DMS53 (cell line): ENCODE results near the gene KCNQ1OT1.
A peak's percentile ranks its signal among the peaks of the same experiment; 100 is the strongest.

Source experiments
- DNase-seq: peaks from one replicate; lab custom pipeline; 2025; lab: John Stamatoyannopoulos, UW

The KCNQ1OT1 gene

GRCh38 chr11:2582351-2582945 lies 117.3 kb downstream of the KCNQ1OT1 start:
- no peak for DNase-seq

DNA sequence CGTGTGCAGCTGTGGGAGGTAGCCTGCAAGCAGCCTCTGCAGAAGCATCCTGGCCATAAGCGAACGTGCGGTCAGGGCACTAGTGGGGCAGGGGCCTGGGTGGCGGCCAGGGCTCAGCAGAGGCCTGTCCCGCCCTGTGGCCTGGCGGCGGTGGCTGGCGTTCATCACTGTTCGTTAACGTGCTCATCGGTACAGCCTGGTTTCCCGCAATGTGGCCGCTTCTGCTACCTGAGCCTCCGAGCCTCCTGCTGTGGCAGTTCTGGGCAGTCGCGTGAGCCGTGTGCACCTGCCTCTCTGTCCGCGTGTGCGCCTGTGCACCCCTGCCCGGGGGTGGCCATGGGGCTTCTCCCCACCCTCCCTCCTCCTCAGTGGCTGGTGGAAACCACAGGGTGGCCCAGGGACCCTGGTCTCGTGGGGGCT lies 117.9 kb downstream of the KCNQ1OT1 start:
- DNase-seq, result no peak

GRCh38 chr11:2581151-2581930 lies 118.5 kb downstream of the KCNQ1OT1 start:
- no peak for DNase-seq

DNA sequence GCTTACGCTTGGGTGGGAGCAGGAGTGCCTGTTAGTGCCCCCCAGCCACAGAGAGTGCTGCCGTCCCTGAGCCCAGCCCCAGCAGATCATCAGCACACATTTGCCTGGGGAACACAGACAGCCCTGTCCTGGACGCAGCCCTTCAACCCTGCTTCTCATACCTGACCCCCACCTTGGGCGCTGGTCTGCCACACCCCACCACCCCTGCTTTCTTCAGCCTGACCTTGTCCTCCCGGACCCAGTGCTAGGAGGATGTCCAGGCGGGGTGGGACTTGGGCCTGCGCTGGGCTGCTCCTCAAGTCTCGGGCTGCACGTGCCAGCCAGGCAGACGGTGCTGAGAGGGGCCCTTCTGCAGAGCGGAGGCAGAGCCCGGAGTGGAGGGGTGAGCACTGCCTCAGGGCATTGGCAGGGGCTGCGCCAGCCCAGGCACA lies 119.2 kb downstream of the KCNQ1OT1 start:
- no peak for DNase-seq

DNA sequence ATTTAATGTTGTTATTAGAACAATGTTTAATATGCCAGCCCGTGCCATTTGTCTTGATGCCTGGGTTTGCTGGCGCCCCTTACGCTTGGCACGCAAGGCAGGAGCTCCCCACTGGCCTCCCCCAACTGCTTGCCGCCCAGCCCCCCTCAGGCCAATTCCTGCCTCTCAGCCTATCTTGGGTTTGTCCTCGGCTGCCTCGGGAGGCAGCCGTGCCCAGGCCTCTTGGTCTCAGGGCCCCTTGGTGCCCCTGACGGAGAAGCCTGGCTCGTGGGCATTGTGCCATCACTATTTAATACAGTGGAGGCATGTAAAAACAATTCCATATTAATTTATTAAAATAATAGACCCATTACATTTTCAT lies 119.8 kb downstream of the KCNQ1OT1 start:
- no peak for DNase-seq

DNA sequence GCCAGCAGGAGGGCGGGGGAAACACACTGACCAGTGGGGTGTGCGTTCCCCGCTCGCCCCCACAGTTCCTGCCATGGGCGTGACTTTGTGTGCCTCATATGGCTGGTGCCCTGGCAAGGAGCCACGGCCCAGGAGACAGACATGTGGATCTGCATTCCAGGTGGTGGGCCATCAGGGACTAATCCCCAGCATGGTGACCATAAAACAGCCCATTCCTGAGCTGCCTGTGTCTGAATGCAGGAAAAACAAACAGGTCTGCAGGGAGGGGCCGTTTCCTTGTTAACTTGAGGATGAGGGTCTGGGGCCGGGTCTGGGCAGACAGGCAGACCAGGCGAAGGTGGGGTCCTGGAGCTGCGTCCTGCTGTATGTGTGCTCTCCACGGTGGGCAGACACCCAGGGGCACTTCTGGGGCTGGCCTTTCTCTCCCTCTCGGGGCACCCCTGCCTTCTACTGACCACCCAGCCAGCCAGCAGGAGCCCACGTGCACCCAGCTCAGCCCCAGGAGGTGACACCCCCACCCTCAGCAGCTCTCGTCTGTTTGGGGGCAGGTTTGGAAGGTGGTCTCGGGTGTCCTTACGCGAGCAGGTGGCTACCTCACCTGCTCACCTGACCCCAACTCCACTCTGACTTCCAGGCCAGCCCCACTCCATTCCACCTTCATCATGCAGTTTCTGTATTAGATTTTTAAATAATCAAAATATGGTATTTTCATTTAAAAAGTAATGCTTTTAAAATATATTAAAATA lies 120.3 kb downstream of the KCNQ1OT1 start:
- no peak for DNase-seq

GRCh38 chr11:2578929-2579270 lies 120.9 kb downstream of the KCNQ1OT1 start:
- DNase-seq, result no peak

DNA sequence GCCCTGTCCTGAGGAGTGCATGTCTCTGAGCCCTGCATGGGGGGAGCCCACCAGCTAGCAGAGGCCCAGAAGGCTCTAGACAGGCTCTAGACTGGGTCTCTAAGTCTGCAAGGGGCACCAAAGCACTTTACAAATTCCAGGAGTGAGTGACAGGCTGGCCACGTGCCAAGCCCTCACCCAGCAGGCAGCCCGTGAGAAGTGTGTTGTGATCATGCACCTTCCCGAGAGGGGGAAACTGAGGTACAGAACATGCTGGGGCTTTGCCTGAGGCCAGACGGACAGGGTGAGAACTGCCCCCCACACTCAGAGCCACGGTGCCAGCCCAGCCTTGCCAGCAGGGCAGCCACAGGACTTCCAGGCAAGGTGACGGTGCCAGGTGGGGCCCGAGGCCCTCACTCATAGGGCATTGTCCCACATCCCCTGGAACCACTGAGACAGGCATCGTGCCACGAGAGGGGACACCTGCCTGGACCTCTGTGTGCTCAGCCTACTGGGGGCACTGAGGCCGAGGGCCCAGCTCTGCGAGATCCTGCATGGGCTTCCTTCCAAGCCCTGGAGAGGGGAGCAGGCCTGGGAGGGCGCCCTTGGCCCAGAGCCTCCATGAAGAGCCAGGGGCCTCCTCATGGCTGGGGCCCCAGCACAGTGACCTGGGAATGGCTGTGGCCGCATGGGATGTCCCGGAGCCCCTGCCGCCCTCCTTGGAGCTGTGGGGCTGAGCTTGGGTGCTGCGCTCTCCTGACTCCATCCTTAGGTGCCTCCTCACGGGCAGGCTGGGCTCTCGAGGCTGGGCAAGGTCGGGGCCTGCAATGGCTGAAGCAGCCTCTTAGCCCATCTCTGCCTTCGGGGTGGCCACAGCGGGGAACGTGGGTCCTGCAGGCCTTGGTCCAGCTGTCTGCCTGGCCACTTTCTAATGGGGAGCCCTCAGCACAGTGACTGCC lies 121.5 kb downstream of the KCNQ1OT1 start:
- DNase-seq, result no peak

DNA sequence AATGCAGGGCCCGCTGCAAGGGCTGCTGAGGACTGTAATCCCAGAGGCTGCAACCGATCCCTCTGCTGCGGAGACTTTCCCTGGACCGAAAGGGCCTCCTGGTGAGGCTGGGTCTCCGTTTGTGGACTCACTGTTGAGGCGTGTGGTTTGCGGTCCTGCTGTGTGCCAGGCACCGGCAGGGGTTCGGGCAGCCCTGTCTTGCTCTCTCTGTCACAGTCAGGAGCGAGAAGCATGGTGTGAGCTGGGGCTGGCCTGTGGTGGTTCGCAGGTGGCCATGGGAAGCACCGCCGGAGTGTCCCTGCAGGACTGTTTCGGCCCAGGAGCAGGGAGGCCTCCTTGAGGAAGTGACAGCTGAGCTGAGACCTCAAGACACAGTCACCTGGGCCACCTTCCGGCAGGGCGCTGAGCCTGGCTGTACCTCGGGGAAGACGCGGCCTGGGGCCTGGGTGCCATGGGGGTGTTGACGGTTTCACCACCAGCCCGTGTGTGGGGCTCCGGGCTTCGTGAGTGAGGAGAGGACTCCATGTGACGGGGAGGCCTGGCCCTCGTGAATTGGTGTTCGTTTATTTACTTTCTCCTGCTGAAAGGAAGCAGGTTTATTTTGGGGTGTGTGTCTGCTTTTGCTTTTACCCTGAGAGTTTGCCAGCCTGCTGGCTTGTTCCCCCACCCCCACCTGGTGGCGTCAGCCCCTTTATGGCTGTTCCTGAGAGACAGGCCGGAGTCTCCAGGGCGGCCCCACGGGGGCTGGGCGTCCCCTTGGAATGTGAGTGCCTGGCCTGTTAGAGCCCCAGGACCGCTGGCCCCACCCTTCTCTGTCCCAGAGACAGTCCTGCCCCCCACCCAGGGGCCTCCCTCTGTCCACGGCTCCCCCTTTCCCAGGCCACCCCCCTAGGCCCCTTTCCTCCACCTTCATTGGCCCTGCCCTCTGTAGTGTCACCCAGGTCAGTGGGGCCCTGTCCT lies 122.5 kb downstream of the KCNQ1OT1 start:
- DNase-seq, result no peak

DNA sequence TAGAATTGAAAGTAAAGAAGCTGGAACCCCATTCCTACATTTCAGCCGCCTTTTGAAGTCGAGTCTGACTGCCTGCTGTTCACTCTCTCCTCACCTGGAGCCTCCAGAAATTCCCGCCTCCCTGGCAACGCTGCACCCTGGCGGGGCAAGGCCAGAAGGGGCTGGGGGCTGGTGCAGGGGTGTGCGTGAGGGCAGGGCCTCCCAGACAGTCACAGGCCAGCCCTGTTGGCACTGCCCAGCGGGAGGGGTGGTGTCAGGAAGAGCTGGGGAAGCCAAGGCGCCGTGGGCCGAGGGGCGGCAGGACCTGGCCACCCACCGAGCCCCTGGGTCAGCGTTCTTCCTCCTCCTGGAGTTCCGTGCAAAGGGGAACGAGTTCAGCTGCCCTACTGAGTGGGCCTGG lies 123.2 kb downstream of the KCNQ1OT1 start:
- DNase-seq, result no peak

GRCh38 chr11:2576111-2576510 lies 123.7 kb downstream of the KCNQ1OT1 start:
- DNase-seq, result no peak

- DNase-seq, result no peak
Measured at GRCh38 chr11:2575591-2576051, 124.2 kb downstream of the KCNQ1OT1 start.

GRCh38 chr11:2574553-2575535 lies 125.0 kb downstream of the KCNQ1OT1 start:
- DNase-seq, result peak; percentile 57

- DNase-seq, result no peak
Measured at GRCh38 chr11:2574043-2574552, 125.7 kb downstream of the KCNQ1OT1 start.

DNA sequence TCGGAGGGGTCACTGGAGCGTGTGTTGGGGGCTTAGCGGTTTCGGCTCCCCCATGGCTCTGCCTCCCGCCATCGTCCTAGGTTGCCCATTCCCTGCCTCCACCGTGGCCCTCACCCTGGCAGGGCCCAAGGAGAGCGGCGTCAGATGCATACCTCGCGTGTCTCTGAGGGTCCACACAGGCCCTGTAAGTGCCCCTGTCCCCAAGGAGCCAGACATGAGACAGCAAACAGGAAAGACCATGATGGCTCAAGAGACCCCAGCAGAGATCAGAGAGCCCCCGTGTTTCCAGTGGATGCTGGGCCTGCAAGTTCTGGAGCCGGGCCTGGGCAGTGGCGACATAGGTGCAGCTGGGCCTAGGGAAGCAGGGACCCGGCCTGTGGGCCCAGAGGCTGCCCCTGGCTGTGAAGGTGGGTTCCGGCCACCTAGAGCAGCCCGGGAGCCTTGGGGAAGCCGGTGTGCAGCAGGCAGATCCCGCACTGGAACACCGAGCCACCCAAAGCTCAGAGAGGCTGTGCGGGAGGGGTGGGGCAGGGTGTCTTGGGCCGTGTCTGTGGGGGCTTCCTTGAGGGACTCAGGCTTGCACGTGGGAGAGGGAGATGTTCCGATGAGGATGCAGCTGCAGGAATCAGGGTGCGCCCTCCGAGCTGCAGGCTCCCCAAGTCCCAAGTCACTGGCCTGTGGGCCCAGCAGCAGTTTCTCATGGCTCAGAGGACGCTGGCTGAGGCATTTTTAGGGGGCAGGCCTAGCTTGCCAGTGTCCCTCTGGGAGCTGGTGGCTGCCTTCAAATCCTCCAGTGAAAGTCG lies 126.4 kb downstream of the KCNQ1OT1 start:
- DNase-seq, result no peak

GRCh38 chr11:2572491-2573239 lies 127.1 kb downstream of the KCNQ1OT1 start:
- DNase-seq, result no peak

DNA sequence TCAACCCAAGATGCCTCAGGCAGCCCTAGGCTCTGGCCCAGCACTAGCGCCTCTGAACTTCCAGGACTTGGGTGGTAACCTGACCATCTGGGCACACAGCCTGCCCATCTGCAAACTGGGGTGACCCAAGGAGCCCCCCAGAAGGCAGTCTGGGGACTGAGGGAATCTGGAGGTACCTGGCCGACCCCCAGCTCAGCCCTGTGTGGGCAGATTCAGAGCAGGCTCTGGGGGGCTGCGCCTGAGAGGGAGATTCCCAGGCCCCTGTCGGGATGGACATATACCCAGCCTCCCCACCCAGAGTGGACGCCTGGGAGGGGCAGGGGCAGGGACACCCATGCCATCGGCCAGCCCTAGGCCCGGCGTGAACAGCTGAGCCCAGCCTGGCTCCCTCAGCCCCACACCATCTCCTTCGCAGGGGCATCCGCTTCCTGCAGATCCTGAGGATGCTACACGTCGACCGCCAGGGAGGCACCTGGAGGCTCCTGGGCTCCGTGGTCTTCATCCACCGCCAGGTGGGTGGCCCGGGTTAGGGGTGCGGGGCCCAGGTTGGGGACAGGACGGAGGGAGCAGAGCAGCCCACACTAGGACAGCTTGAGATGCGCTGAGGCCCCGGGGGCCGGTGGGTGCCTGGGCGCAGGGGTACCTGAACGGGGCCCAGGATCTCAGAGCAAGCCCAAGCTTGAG lies 128.1 kb downstream of the KCNQ1OT1 start:
- no peak for DNase-seq
